Muscle layer of duodenum (tissue), 2 donors: ENCODE results near the gene APOL2.

Experiments used
- H3K27ac ChIP-seq: one replicate; pipeline ENCODE4 v1.7.0; 2013; ENCODE audit warnings: mild to moderate bottlenecking, low read length
- H3K27me3 ChIP-seq: one replicate; pipeline ENCODE4 v1.7.0; 2013; ENCODE audit warnings: low read depth, mild to moderate bottlenecking, control low read depth, low read length
- H3K36me3 ChIP-seq, 2 donors: one replicate each; pipeline ENCODE4 v1.7.0; 2013; ENCODE audit warnings: low read length in 2 of 2, control low read depth in 1 of 2, mild to moderate bottlenecking in 1 of 2; ENCODE audit not compliant: insufficient read depth in 2 of 2, control insufficient read depth in 1 of 2
- H3K4me1 ChIP-seq, 2 donors: one replicate each; pipeline ENCODE4 v1.7.0; 2013; ENCODE audit warnings: low read length in 2 of 2, mild to moderate bottlenecking in 2 of 2, control low read depth in 1 of 2, moderate library complexity in 1 of 2; ENCODE audit not compliant: insufficient read depth in 2 of 2, control insufficient read depth in 1 of 2
- H3K4me3 ChIP-seq, 2 donors: one replicate each; pipeline ENCODE4 v1.7.0; 2013; ENCODE audit warnings: low read length in 2 of 2, low read depth in 1 of 2, mild to moderate bottlenecking in 1 of 2
- H3K9me3 ChIP-seq, 2 donors: one replicate each; pipeline ENCODE4 v1.7.0; 2013; ENCODE audit warnings: low read length in 2 of 2, control low read depth in 1 of 2, mild to moderate bottlenecking in 1 of 2; ENCODE audit not compliant: control insufficient read depth in 1 of 2
- donor health status: healthy.

APOL2 gene

DNA sequence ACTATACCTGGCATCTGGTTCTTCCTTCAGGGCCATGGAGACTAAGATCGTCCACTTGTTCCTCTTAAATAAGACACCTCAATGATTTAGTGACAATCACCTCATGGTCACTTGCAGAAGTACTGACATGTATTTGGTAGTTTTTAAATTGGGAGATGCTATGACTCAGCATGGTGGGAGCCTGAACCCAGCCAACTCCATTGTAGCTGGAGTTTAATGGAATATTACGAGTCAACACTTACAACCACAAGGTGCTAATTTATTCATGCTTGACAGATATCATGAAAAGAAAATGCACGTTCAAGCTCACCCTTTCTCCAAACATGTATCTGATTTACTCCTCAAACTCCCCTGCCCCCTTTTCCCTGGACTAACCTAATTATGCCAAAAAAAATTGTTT is 62.2 kb downstream of the APOL2 start:
- Histone ChIP-seq H3K27me3 (no peaks in the 10 kb centered on the region), H3K27ac (no peak overlapping the region), H3K4me1 (no peaks in the 10 kb centered on the region), H3K36me3 (no peaks in the 10 kb centered on the region), H3K4me3 (no peak overlapping the region), H3K9me3 (no peaks in the 10 kb centered on the region)
